GM18511 (cell line): Measurements from ENCODE around the gene SYNJ2.

Experiments
- ATAC-seq: cut with Tn5 transposase; IDR thresholded peaks from one replicate; pipeline ENCODE4 v1.9.1; 2021; ENCODE audit warnings: mild to moderate bottlenecking, moderate library complexity; ENCODE audit not compliant: unreplicated experiment

The SYNJ2 gene

GRCh38 chr6:157981132-157981394 lies 600 bp upstream of the SYNJ2 start:
- ATAC-seq: peak; percentile 39

GRCh38 chr6:157982102-157982562 lies 469 bp downstream of the SYNJ2 start:
- ATAC-seq: peak; percentile 40

GRCh38 chr6:157982563-157983405 lies 1.1 kb downstream of the SYNJ2 start:
- no peak for ATAC-seq

- ATAC-seq: no peak
Measured at GRCh38 chr6:157983406-157984119, 1.9 kb downstream of the SYNJ2 start.

GRCh38 chr6:157984128-157984527 lies 2.5 kb downstream of the SYNJ2 start:
- ATAC-seq: no peak

DNA sequence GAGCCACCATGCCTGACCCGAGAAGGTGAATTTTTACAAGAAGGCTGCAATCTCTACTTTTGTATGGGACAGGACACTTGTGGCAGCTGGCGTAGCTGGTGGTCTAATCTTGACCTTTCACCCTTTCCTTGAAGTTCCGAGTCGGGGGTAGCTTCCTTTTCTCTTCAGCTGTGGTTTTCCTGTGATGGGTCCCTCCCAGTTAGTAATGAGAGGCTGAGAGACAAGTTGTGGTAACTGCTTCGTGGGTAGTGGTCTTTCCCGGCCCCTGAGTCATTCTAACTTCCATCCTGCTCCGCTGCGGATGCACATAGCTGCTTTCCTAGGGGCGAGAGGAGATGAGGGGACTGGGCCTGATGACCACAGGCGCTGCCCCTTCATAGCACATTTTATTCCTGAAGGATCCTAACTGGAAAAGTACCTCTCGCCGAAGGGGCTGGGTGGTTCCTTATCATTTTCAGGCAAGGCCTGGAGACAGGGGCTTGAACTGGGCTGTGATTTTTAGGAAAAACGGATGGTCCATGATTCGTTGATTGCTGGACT lies 3.1 kb downstream of the SYNJ2 start:
- ATAC-seq: no peak

GRCh38 chr6:157985378-157986155 lies 3.9 kb downstream of the SYNJ2 start:
- ATAC-seq: no peak

DNA sequence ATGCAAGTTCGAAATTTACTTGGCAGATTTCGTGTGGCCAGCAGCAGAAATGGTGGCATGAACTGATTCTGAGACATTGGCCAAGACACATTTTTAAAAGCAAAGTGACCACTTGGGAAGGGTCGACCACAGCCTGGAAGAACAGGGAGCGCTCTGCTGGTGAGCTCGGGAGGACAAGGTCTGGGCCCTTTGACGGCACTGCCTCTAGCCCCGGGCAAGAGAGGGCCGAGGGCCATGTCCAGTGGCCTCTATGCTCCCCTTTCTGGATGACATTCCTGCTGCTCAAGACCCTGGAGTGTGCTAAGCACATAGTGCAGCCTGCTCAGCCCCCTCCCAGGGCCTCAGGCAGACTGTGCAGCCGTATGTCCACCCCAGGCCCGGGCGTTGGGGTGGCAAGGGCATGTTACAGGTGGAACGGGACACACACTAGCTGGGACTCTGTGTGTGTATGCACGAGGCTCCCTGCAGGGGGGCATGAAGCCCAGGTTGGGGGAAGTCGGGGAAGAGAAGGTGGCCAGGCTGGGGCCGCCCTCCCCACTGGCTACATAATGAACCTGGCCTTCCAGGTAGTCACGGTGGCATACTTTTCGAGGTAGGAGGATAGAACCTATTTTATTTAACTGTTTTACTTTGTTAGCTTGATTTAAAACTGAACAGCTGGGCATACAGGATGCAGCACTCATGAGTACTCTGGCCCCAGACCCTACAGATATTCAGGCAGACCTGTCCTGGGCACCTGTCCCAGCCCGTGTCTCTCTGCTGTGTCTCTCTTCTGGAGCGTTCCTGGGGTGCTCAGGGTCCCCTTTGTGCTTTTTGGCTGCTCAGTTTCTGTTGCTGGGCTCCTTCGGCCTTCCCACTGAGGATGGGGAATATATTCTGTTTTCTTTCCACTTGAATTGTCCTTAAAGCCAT lies 6.4 kb downstream of the SYNJ2 start:
- no peak for ATAC-seq

GRCh38 chr6:157988700-157989063 lies 7.0 kb downstream of the SYNJ2 start:
- no peak for ATAC-seq

GRCh38 chr6:157989541-157990289 lies 8.1 kb downstream of the SYNJ2 start:
- ATAC-seq: peak; percentile 20

GRCh38 chr6:157990321-157991066 lies 8.8 kb downstream of the SYNJ2 start:
- ATAC-seq: peak; percentile 84

- no peak for ATAC-seq
Measured at GRCh38 chr6:157991067-157991432, 9.4 kb downstream of the SYNJ2 start.

GRCh38 chr6:157993076-157993475 lies 11.4 kb downstream of the SYNJ2 start:
- ATAC-seq: no peak

- ATAC-seq: no peak
Measured at GRCh38 chr6:157994125-157994795, 12.6 kb downstream of the SYNJ2 start.

- no peak for ATAC-seq
Measured at GRCh38 chr6:157995458-157995857, 13.8 kb downstream of the SYNJ2 start.

DNA sequence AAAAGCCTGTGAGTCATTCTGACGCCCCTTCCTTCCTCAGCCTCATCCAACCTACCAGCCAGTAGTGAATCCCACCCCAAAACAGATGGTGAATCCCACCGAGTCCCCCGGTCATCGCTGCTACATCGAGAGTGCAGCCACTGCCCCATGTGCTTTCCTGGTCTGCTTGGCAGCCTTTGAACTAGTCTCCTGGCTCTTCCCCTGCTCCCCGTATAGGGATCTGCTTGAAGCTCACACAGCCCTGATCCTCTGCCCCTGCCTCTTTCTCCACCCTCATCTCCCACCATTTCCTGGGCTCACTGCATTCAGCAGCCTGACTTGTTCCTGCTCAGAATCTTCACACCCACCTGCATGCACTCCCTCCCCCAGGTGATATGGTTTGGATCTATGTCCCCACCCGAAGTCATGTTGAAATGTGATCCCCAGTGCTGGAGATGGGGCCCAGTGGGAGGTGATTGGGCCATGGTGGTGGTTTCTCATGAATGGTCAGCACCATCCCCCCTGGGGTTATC lies 14.6 kb downstream of the SYNJ2 start:
- ATAC-seq: no peak

DNA sequence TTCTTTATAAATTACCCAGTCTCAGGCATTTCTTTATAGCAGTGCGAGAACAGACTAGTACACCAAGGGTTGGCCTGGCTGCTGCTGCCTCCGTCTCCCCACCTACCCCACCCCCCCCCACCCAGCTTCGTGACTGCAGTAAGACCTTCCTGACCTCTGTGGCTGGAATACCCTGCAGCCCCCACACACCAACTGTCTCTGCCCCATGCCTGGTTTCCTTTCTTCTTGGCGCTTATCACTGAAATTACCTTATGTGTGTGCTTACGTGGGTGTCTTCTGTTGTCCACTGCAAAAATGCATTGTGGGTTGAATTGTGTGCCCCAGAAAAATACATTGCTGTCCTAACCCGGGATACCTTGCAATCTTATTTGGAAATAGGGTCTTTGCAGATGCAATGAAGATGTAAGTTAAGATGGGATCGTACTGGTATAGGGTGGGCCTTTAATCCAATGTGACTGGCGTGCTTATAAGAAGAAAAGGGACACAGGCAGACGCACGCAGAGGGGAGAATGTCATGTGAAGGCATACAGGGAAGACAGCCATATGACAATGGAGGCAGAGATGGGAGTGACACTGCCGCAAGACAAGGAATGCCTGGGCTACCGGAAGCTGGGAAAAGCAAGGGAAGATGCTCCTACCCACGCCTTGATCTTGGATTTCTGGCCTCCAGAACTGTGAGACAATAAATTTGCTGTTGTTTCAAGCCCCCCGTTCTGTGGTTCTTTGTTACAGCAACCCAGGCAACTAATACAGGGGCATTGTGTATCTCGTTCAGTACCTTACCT lies 15.4 kb downstream of the SYNJ2 start:
- ATAC-seq: no peak
